GM12891 (cell line): ENCODE measurements around the gene GABBR2.

Experiments used
- PAX5 ChIP-seq: IDR thresholded peaks from 2 replicates; pipeline ENCODE4 v1.6.1; 2011; ENCODE audit warnings: low read length, moderate library complexity, mild to moderate bottlenecking; ENCODE audit not compliant: insufficient read depth, severe bottlenecking
- POLR2A ChIP-seq: IDR thresholded peaks from 2 replicates; pipeline ENCODE4 v1.6.1; 2011; ENCODE audit warnings: low read depth, low read length, control low read depth

GRCh38 chr9:98465799-98466198 is 242.9 kb downstream of the GABBR2 start:
- TF ChIP-seq POLR2A (no peak), PAX5 (no peak)
